ENCODE results near the gene CDKL1. TPM values are rescaled to one million over a fixed set of nuclear protein-coding genes. Genes with fewer than 3 reads are reported as not detected.

CDKL1 gene
- total RNA-seq, 1 donor from 2014 or later, result 5.9 TPM

- CTCF ChIA-PET, result interaction anchor here (1.3 to 2.1 kb wide), 2 partner anchors 11 kb away, joined by 4 to 9 read pairs; no protein-coding TSS in a partner anchor
- ATAC-seq (ENCODE audit: low read depth) (no peak), DNase-seq (no peak)
- Mint-ChIP-seq H3K4me1 (peaks cover 13% of the 10 kb centered on the region), H3K36me3 (ENCODE audit: low read depth) (peaks cover 49% of the 10 kb centered on the region), H3K9me3 (no peaks in the 10 kb centered on the region), H3K27me3 (no peaks in the 10 kb centered on the region), H3K4me3 (no peak overlapping the region), H3K27ac (peak overlapping the region; percentile 24)
- POLR2A ChIA-PET, result interaction anchor here (0.9 to 1.3 kb wide), 2 partner anchors 12 to 32 kb away, joined by 4 to 5 read pairs; no protein-coding TSS in a partner anchor
- intact Hi-C loops (cut with micrococcal nuclease), result no loop called here
- no peak for TF ChIP-seq CTCF (IDR thresholded peaks at IDR 0.05)
These were observed 65.1 kb downstream of the CDKL1 start for GRCh38 chr14:50331596-50331995.

GRCh38 chr14:50321009-50321660, 75.5 kb downstream of the CDKL1 start:
- Mint-ChIP-seq H3K9me3 (no peaks in the 10 kb centered on the region), H3K36me3 (ENCODE audit: low read depth) (peaks cover 31% of the 10 kb centered on the region), H3K4me1 (peaks cover 21% of the 10 kb centered on the region), H3K27ac (no peak overlapping the region), H3K4me3 (no peak overlapping the region), H3K27me3 (no peaks in the 10 kb centered on the region)
- DNase-seq, result no peak
- intact Hi-C loops (cut with micrococcal nuclease), result loop anchor here (1.0 to 5.0 kb wide), 6 partner anchors 9 to 456 kb away; partner anchors contain the start of genes CDKL1, DMAC2L, L2HGDH and MAP4K5
- CTCF ChIA-PET, result interaction anchor here (0.5 to 2.6 kb wide), 25 partner anchors 7 to 539 kb away, joined by 3 to 26 read pairs (median 4); partner anchors contain the start of genes CDKL1, DMAC2L, L2HGDH and MAP4K5
- ATAC-seq (ENCODE audit: low read depth), result peak; percentile 94
- POLR2A ChIA-PET, result interaction anchor here (0.6 to 2.1 kb wide), 5 partner anchors 9 to 686 kb away, joined by 3 to 23 read pairs (median 7); partner anchors contain the start of genes DMAC2L and L2HGDH
- TF ChIP-seq CTCF (IDR thresholded peaks at IDR 0.05), result peak; percentile 43

GRCh38 chr14:50320283-50320682, 76.4 kb downstream of the CDKL1 start:
- peaks cover 32% of the 10 kb centered on the region for H3K36me3 Mint-ChIP-seq (ENCODE audit: low read depth)

GRCh38 chr14:50319721-50320120, 77.0 kb downstream of the CDKL1 start:
- no peak for ATAC-seq (ENCODE audit: low read depth)
- no peaks in the 10 kb centered on the region for H3K27me3 Mint-ChIP-seq
- no peak for TF ChIP-seq CTCF (IDR thresholded peaks at IDR 0.05)
- H3K4me1 Mint-ChIP-seq, result peaks cover 27% of the 10 kb centered on the region
- intact Hi-C loops (cut with micrococcal nuclease), result loop anchor here (2.0 to 10.0 kb wide), 5 partner anchors 43 to 1525 kb away; partner anchors contain the start of gene SAV1
- ChIA-PET CTCF (interaction anchor here (1.0 to 2.6 kb wide), 9 partner anchors 9 to 224 kb away, joined by 3 to 26 read pairs (median 5); partner anchors contain the start of gene MAP4K5), POLR2A (interaction anchor here (0.6 kb wide), 1 partner anchor 14 kb away, joined by 3 read pairs; no protein-coding TSS in a partner anchor)
- H3K27ac Mint-ChIP-seq, result no peak overlapping the region
- DNase-seq, result no peak
- H3K9me3 Mint-ChIP-seq, result no peaks in the 10 kb centered on the region
- H3K36me3 Mint-ChIP-seq (ENCODE audit: low read depth), result peaks cover 30% of the 10 kb centered on the region
- no peak overlapping the region for H3K4me3 Mint-ChIP-seq

More at GRCh38 chr14:50320283-50320682, 76.4 kb downstream of the CDKL1 start:
- no peaks in the 10 kb centered on the region for H3K9me3 Mint-ChIP-seq
- DNase-seq, result no peak
- CTCF ChIA-PET, result interaction anchor here (0.5 to 2.6 kb wide), 23 partner anchors 8 to 539 kb away, joined by 3 to 26 read pairs (median 4); partner anchors contain the start of genes CDKL1, DMAC2L, L2HGDH and MAP4K5
- TF ChIP-seq CTCF (IDR thresholded peaks at IDR 0.05), result no peak
- POLR2A ChIA-PET, result interaction anchor here (0.6 to 2.1 kb wide), 3 partner anchors 8 to 685 kb away, joined by 5 to 23 read pairs (median 7); partner anchors contain the start of genes DMAC2L and L2HGDH
- no peak for ATAC-seq (ENCODE audit: low read depth)
- H3K4me3 Mint-ChIP-seq, result no peak overlapping the region
- no peak overlapping the region for H3K27ac Mint-ChIP-seq
- no peaks in the 10 kb centered on the region for H3K27me3 Mint-ChIP-seq
- peaks cover 27% of the 10 kb centered on the region for H3K4me1 Mint-ChIP-seq
- intact Hi-C loops (cut with micrococcal nuclease), result loop anchor here (2.0 to 5.0 kb wide), 3 partner anchors 43 to 457 kb away; partner anchors contain the start of gene SAV1
